ENCODE measurements around the gene DYNC1LI2. TPM values are rescaled to one million over a fixed set of nuclear protein-coding genes. Genes with fewer than 3 reads are reported as not detected.
"Not testable (repeated sequence)": the region's sequence is repeated elsewhere in the genome, so short reads cannot be mapped to it uniquely, and the experiment has no call there.

DYNC1LI2 gene
- total RNA-seq, 2 donors from 2014 or later: 77.5 to 97.1 TPM

DNA sequence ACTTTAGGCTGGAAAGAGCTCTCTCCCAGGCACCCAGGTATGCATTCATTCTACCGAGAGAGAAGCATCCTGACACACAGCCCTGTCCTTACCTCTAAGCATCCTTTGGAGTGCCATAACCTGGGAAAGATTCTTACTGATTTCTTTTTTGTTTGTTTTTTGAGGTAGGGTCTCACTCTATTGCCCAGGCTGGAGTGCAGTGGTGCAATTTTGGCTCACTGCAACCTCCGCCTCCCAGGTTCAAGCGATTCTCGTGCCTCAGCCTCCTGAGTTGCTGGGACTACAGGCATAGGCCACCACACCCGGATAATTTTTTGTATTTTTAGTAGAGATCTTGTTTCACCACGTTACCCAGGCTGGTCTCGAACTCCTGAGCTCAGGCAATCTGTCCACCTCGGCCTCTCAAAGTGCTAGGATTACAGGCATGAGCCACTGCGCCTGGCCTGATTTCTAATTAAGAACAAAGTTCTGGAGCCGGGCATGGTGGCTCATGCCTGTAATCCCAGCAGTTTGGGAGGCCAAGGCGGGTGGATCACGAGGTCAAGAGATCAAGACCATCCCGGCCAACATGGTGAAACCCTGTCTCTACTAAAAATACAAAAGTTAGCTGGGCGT lies 65.8 kb downstream of the DYNC1LI2 start:
- H3K27ac Mint-ChIP-seq; H3K27me3 Mint-ChIP-seq; H3K9me3 ChIP-seq (ENCODE audit: control insufficient read depth, low read length, poor library complexity, severe bottlenecking); H3K4me1 Mint-ChIP-seq; DNase-seq; H3K4me3 Mint-ChIP-seq; H3K36me3 Mint-ChIP-seq (ENCODE audit: low read depth); ATAC-seq: not testable (repeated sequence)

DNA sequence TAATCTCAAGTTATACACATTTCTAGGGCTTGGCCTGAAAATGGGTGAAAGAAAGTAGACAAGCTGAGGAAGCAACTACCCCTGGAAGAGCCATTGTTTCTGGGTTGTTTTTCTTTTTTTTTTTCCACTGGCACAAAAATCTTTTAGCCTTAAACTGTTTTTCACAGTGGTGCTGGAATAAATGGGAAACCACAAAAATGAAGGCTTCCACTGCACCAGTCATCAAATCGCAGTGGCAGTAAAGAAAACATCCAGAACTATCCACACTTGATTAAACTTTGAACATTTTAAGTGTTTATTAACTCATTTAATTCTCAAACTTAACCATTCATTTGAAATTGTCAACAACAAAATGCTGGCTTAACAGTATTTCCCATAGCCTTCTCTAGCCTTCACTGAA lies 69.1 kb downstream of the DYNC1LI2 start:
- Mint-ChIP-seq H3K27ac (no peak overlapping the region), H3K4me1 (no peaks in the 10 kb centered on the region), H3K4me3 (no peak overlapping the region), H3K27me3 (no peaks in the 10 kb centered on the region), H3K36me3 (ENCODE audit: low read depth) (no peaks in the 10 kb centered on the region)
- DNase-seq (no peak), ATAC-seq (no peak)
- no peaks in the 10 kb centered on the region for H3K9me3 ChIP-seq (ENCODE audit: control insufficient read depth, low read length, poor library complexity, severe bottlenecking)

DNA sequence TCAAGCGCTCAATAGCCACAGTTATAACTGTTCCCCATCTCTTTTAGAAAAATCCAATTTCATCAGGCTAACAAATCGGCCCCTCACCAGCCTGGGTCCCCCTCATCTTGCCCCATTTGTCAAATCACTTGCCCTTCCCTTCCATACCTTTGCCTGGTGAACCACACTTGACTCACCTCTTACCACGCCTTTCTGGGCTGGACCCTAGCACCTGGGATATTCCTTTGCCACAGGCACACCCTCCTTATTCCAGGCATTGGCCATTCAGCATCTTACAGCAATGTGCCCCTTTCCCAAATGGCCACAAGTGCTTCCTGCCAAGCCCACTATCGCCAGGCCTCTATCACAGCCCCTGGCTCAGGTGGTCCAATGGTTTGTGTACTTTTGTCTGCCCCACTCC lies 69.7 kb downstream of the DYNC1LI2 start:
- H3K4me1 Mint-ChIP-seq: no peaks in the 10 kb centered on the region
- H3K27ac Mint-ChIP-seq: no peak overlapping the region
- H3K9me3 ChIP-seq (ENCODE audit: control insufficient read depth, low read length, poor library complexity, severe bottlenecking): no peaks in the 10 kb centered on the region
- DNase-seq: no peak
- H3K36me3 Mint-ChIP-seq (ENCODE audit: low read depth): no peaks in the 10 kb centered on the region
- H3K4me3 Mint-ChIP-seq: no peak overlapping the region
- ATAC-seq: no peak
- no peaks in the 10 kb centered on the region for H3K27me3 Mint-ChIP-seq

DNA sequence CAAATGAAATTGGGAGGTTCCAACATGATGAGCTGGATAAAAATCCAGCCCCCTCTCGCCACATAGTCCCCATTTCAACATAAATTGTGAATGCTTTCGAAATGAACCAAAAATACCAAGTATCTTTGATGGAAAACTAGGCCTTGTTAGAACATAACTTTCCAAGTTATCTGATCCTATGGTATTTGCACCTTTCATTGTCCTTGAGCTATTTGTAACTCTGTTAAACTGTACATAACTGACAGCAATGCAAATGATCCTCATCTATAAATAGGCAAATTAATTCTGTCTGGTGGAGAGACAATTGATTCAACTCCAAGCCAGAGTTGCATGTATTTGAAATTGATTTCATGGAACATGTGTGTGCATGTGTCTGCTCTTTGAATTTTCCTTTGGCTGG lies 73.1 kb downstream of the DYNC1LI2 start:
- Mint-ChIP-seq H3K27me3 (no peaks in the 10 kb centered on the region), H3K27ac (no peak overlapping the region), H3K36me3 (ENCODE audit: low read depth) (no peaks in the 10 kb centered on the region), H3K4me1 (no peaks in the 10 kb centered on the region), H3K4me3 (no peak overlapping the region)
- ATAC-seq: no peak
- DNase-seq: no peak
- no peaks in the 10 kb centered on the region for H3K9me3 ChIP-seq (ENCODE audit: control insufficient read depth, low read length, poor library complexity, severe bottlenecking)

DNA sequence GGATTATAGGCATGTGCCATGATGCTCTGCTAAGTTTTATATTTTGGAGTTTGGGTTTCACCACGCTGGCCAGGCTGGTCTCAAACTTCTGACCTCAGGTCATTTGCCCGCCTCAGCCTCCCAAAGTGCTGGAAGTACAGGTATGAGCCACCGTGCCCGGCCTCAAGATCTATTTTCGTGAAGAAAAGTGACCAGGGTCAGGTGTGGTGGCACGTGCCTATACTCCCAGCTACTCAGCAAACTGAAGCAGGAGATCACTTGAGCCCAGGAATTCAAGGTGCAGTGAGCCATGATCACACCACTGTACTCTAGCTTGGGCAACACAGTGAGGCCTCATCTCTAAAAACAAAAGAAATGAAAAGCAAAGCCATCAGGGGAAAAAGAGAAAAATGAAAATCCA lies 73.6 kb downstream of the DYNC1LI2 start:
- Mint-ChIP-seq H3K36me3 (ENCODE audit: low read depth) (no peaks in the 10 kb centered on the region), H3K27ac (no peak overlapping the region)
- ATAC-seq: no peak

DNA sequence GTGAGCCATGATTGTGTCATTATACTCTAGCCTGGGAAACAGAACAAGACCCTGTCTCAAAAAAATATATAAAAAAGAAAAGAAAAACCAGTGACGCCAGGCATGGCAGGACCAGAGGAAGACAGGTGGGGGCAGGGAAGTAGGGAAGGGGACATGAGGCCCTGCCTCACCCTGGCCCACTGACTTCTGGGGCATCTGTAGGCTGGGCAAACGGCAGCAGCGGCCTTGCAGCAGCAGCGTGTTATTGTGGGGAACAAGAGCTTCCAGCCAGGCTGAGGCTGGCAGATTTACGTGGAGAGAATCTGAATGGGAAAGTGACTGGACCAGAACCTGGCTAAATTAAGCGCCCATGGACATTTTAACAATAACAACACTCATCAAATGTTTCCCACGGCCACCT lies 74.2 kb downstream of the DYNC1LI2 start:
- Mint-ChIP-seq H3K27me3 (no peaks in the 10 kb centered on the region), H3K4me1 (no peaks in the 10 kb centered on the region), H3K4me3 (no peak overlapping the region), H3K36me3 (ENCODE audit: low read depth) (no peaks in the 10 kb centered on the region), H3K27ac (no peak overlapping the region)
- DNase-seq (no peak), ATAC-seq (no peak)
- no peaks in the 10 kb centered on the region for H3K9me3 ChIP-seq (ENCODE audit: control insufficient read depth, low read length, poor library complexity, severe bottlenecking)

More for the DNA sequence above, 73.6 kb downstream of the DYNC1LI2 start:
- DNase-seq: no peak
- no peak overlapping the region for H3K4me3 Mint-ChIP-seq
- H3K27me3 Mint-ChIP-seq: no peaks in the 10 kb centered on the region
- no peaks in the 10 kb centered on the region for H3K4me1 Mint-ChIP-seq
- H3K9me3 ChIP-seq (ENCODE audit: control insufficient read depth, low read length, poor library complexity, severe bottlenecking): no peaks in the 10 kb centered on the region

DNA sequence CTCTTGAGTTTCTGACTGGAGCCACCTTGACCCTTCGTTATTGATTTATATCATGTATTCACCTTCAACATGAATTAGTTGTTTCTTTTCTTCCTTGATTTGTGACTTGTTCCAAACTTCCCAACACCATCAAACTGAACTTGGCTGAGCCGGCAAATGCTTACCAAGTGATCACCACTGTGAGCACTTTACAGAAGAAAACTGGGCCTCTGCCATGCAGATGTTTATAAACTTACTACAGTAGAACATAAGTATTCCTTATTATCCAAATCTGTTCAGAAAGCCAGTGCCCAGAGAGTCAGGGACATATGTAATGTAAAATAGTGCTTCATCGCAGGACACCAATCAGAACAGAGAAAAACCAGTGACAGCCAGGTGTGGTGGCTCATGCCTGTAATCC lies 74.8 kb downstream of the DYNC1LI2 start:
- Mint-ChIP-seq H3K27me3 (no peaks in the 10 kb centered on the region), H3K4me1 (no peaks in the 10 kb centered on the region), H3K27ac (no peak overlapping the region), H3K4me3 (no peak overlapping the region), H3K36me3 (ENCODE audit: low read depth) (no peaks in the 10 kb centered on the region)
- DNase-seq (no peak), ATAC-seq (no peak)
- no peaks in the 10 kb centered on the region for H3K9me3 ChIP-seq (ENCODE audit: control insufficient read depth, low read length, poor library complexity, severe bottlenecking)

DNA sequence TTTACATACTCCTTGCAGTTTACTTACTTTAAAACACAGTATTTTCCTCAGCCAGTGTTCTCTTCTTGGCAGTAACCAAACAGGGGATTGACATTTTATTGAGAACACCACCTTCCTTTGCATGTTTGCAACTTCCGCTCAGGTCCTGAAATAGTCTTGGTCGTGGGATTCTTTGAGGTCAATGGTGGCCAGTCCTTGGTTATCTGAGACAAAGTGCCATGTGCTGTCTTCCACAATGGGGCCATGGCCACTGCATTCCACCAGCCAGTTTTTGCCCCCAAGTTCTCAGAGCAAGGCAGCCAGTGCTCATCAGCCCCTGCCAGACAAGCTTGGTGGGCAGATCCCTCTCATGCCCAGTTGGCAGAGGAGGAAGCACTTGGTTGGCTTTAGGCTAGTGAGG lies 77.7 kb downstream of the DYNC1LI2 start:
- ATAC-seq: no peak
- no peaks in the 10 kb centered on the region for H3K4me1 Mint-ChIP-seq
- H3K9me3 ChIP-seq (ENCODE audit: control insufficient read depth, low read length, poor library complexity, severe bottlenecking): no peaks in the 10 kb centered on the region
- DNase-seq: no peak
- H3K27me3 Mint-ChIP-seq: no peaks in the 10 kb centered on the region
- H3K4me3 Mint-ChIP-seq: no peak overlapping the region
- H3K36me3 Mint-ChIP-seq (ENCODE audit: low read depth): no peaks in the 10 kb centered on the region
- H3K27ac Mint-ChIP-seq: no peak overlapping the region

Other genes with a start within 250 kb of the DYNC1LI2 start
- 1 to 10 TPM; 7.1 to 9.4 TPM for gene TK2, start 201.5 kb downstream of the DYNC1LI2 start, total RNA-seq
- gene CKLF, start 199.0 kb downstream of the DYNC1LI2 start, total RNA-seq: 10 to 100 TPM; 41.6 to 42.5 TPM
- 1 to 10 TPM; 3.3 to 3.6 TPM for gene CMTM1, start 185.2 kb downstream of the DYNC1LI2 start, total RNA-seq
- gene CMTM2, start 172.1 kb downstream of the DYNC1LI2 start, total RNA-seq: under 1 TPM in 1 of 2 donors, not detected in 1; 0.70 TPM
- gene CMTM3, start 146.9 kb downstream of the DYNC1LI2 start, total RNA-seq: 10 to 100 TPM; 60.5 to 74.6 TPM
- gene CMTM4, start 54.9 kb downstream of the DYNC1LI2 start, total RNA-seq: 1 to 10 TPM; 1.1 to 1.5 TPM
- under 1 TPM in 1 of 2 donors, not detected in 1; 0.40 TPM for gene TERB1, start 50.0 kb upstream of the DYNC1LI2 start, total RNA-seq
- 10 to 100 TPM; 63.0 to 78.7 TPM for gene NAE1, start 79.4 kb upstream of the DYNC1LI2 start, total RNA-seq
- not detected for gene CA7, start 92.8 kb upstream of the DYNC1LI2 start, total RNA-seq
- 1 to 10 TPM; 5.8 to 8.9 TPM for gene PDP2, start 128.9 kb upstream of the DYNC1LI2 start, total RNA-seq
- not detected for gene CDH16, start 167.3 kb upstream of the DYNC1LI2 start, total RNA-seq
- under 1 TPM; 0.52 to 0.67 TPM for gene RRAD, start 173.9 kb upstream of the DYNC1LI2 start, total RNA-seq
- gene CIAO2B, start 182.8 kb upstream of the DYNC1LI2 start, total RNA-seq: 10 to 100 TPM; 50.3 to 51.0 TPM
- gene CES2, start 183.9 kb upstream of the DYNC1LI2 start, total RNA-seq: 10 to 100 TPM; 33.1 to 36.8 TPM
- 1 to 10 TPM in 1 of 2 donors, under 1 TPM in 1; 0.63 to 1.3 TPM for gene CES3, start 209.7 kb upstream of the DYNC1LI2 start, total RNA-seq
- 10 to 100 TPM; 17.8 to 20.0 TPM for gene CES4A, start 237.0 kb upstream of the DYNC1LI2 start, total RNA-seq

All from T-helper 17 cell (primary cell).